AG09319 (cell line): ENCODE results near the gene SMTN.
"Not testable (repeated sequence)": the region's sequence is repeated elsewhere in the genome, so short reads cannot be mapped to it uniquely, and the experiment has no call there.

Experiments used
- DNase-seq: peaks from one replicate; pipeline ENCODE4 v3.0.0-alpha.2; 2010; ENCODE audit warnings: low read depth; ENCODE audit errors: extremely low read depth
- CTCF ChIP-seq: IDR thresholded peaks from 2 replicates; pipeline ENCODE4 v1.5.1; 2011; ENCODE audit warnings: low read depth, mild to moderate bottlenecking, inconsistent platforms, low read length, moderate library complexity

SMTN gene

GRCh38 chr22:31077681-31078080 lies 3.4 kb upstream of the SMTN start:
- no peak for DNase-seq
- no peak for TF ChIP-seq CTCF

GRCh38 chr22:31078389-31078788 lies 2.7 kb upstream of the SMTN start:
- not testable (repeated sequence) for DNase-seq

- no peak for TF ChIP-seq CTCF
- DNase-seq, result no peak
These were observed 1.9 kb upstream of the SMTN start for GRCh38 chr22:31079095-31079642.

GRCh38 chr22:31080164-31080847 lies 812 bp upstream of the SMTN start:
- no peak for DNase-seq

GRCh38 chr22:31081963-31082605 lies 966 bp downstream of the SMTN start:
- no peak for DNase-seq
- no peak for TF ChIP-seq CTCF

More at GRCh38 chr22:31080164-31080847, 812 bp upstream of the SMTN start:
- no peak for TF ChIP-seq CTCF

- peak; percentile 72 for TF ChIP-seq CTCF
- DNase-seq, result peak; percentile 41
These were observed 1.7 kb downstream of the SMTN start for GRCh38 chr22:31082606-31083376.

GRCh38 chr22:31083377-31083768 lies 2.3 kb downstream of the SMTN start:
- TF ChIP-seq CTCF, result no peak
- no peak for DNase-seq
